T-helper 2 cell treated with Interferon-gamma antibody and Interleukin-4, amounts not matched to agents 100 ng/mL and 5 ng/mL, for 36 hours (primary cell): ENCODE measurements around the gene AFF1. TPM values are rescaled to one million over a fixed set of nuclear protein-coding genes. Genes with fewer than 3 reads are reported as not detected.

ENCODE experiments used
- intact Hi-C: fragments of 100-400 bp; cut with micrococcal nuclease; formaldehyde crosslinking; loops from one replicate; pipeline ENCODE4 v1.15.1; 2023
- total RNA-seq: library from RNA; stranded (reverse); gene quantifications from 2 replicates; pipeline ENCODE4 v1.2.3, GENCODE V29; 2022

The AFF1 gene
- total RNA-seq, 1 donor from 2014 or later = 68.5 TPM

DNA sequence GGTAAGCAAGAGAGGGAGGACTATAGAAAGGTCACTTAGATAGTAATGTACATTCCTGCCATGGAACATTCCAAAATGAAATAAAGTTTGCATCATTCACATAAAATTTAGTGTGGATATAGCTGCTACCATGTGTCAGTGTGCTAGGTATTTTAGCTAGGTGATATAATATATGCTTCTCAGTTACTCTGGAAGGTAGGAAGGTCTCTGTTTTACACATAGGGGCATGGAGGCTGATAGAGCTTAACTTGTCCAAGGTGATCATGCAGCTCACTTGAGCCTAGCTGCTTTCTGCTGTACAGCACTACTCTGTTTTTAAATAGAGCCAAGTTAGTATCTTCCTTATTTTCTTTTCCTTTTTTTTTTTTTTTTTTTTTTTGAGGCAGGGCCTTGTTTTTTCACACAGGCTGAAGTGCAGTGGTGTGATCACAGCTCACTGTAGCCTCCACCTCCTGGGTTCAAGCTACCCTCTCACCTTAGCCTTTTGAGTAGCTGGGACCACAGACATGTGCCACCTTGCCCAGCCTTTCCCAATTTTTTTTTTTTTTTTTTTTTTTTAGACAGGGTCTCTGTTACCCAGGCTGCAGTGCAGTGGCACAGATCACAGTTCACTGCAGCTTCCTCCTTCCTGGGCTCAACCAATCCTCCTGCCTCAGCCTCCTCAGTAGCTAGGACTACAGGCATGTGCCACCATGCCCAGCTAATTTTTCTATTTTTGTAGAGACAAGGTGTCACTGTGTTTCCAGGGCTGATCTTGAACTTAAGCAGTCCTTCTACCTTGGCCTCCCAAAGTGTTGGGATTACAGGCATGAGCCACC, 10.4 kb downstream of the AFF1 start:
- intact Hi-C loops = no loop called here

- intact Hi-C loops = loop anchor here (1.0 kb wide), 1 partner anchor 8 kb away; no protein-coding TSS in a partner anchor
Observed at GRCh38 chr4:86946868-86947500, 12.2 kb downstream of the AFF1 start.

- intact Hi-C loops = loop anchor here (1.0 kb wide), 1 partner anchor 8 kb away; no protein-coding TSS in a partner anchor
Observed at GRCh38 chr4:86947501-86948120, 12.8 kb downstream of the AFF1 start.

DNA sequence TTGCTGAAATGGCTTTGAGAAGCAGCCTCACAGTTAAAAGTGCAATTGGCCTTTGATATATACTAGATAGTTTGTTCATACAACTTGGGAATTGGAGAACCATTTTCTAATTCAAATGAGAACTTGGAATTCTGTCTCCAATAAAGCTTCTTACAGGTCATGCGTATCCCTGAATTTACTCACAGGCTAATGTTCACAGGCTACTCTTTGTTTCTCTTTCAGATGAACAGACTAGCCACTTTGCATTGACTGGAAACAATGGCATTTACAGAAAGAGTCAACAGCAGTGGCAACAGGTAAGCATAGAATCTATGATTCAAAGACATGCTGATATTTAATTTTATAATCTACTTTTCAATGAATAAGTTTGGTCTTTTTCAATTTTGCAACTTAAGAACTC, 13.5 kb downstream of the AFF1 start:
- intact Hi-C loops = no loop called here

DNA sequence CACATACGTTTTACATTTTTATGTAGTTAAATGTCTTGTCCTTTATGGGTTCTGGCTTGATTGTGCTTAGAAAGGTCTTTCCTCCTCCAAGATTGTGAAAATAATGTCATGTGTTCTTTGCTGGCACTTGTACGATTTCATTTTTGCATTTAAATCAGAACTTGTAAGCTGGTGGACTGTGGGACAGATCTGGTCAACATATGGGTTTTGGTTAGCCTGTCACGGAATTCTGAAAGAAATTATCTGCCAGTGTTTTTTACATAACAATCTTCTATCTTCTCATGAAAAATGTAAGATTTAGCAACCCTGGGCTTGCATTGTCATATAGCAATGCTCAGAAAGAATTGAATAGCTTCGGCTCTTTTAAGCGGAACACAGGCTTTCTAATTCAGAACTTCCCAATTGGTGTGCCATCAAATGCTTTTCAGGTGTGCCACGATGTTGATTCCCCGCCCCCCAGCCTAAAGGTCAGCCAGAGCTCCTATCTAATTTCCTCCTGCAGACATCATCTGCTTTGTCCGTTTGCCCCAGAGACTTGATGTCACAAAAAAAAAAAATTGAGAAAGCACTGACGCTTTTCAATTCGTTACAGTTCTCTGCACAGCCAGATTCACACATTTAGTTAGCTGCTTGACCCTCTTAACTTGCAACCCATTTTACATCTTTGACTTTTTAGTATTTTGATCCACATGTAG, 16.2 kb downstream of the AFF1 start:
- intact Hi-C loops = no loop called here

DNA sequence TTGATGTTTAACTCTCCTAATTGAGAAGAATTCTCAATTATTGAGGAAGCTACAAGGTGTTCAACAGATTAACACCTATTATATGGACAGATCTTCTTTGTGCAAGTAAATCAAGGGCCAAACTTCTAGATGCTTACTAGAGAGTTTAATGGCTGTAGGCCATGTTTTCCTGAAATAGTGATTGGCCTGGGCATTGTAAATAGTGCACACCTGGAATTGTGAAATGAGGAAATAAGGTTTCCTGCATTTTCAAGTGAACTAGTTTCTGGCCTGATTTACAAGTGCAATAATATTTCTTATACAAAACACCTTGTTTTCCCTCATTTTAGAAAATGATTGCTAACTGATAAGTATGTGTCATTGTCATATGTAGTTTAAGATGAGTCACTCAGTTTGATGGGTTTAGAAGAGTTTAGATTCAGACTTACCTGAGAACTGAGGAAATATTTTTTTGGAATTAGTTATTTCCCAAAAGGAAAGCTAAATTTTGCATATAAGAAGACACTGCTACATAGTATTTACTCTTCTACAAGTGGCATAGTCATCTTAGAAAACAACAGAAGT, 21.2 kb downstream of the AFF1 start:
- intact Hi-C loops = no loop called here

DNA sequence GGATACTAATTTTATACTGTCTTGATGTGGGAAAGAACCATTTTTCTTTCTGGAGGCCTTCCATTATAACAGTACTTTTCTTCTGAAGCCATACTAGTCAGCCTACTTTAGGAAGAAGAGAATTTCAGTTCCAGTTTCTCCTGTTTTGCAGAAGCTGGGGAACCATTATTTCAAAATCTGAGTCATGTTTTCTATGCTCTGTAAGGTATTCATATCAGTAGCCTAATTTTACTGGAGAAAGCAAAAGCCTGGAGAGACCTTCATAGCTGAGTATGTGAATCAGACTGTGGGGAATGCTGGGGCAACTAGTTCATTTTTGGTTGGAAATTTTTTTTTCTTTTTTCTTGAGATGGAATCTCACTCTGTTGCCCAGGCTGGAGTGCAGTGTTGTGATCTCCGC, 22.4 kb downstream of the AFF1 start:
- intact Hi-C loops = no loop called here

DNA sequence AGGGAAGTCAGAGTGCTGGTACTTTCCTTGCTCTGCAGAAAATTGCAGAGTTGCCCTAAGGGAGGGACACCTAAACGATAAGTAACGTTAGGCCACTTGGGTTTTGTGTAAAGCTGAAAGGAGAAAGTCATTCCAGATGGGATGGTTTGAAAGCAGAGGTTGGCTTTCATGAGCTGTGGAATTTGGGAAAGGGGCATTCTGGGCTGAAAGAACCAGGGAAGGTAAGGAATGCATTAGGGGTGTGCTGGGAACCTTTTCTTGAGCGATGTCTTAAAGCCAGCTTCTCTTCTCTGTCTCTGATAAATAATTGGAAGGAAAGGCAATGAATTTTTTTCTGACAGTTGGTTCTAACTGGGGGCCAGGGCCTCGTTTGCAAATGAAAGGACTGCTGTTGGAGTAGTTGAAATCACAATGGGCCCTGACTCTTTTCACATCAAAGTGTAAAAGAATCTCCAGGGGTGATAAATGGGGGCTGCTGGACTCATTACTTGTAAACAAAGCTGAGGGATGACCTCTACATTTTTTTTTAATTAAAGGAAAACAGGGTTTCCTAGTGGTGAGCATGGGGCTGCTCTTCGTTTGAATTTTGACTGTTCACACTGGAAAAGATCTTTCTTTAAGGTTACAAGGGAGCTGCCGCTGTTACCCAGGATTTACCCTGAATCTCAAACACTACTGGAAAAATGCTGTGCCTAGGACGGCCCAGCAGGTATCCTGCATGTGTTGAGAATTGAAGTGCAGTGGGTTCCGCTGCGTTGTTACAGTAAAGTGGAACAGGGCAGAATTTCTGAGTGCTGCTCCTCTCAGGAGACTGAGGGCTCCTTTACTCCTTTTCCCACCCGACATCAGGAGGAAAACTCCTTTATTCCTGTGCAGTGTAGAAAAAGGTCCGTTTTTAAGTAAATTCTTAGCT, 25.0 kb downstream of the AFF1 start:
- intact Hi-C loops = no loop called here

- intact Hi-C loops = no loop called here
Observed at GRCh38 chr4:86960557-86960961, 25.7 kb downstream of the AFF1 start.

- intact Hi-C loops = loop anchor here (1.0 kb wide), 1 partner anchor 25 kb away; no protein-coding TSS in a partner anchor
Observed at GRCh38 chr4:86961116-86961515, 26.3 kb downstream of the AFF1 start.

GRCh38 chr4:86961605-86962295, 26.9 kb downstream of the AFF1 start:
- intact Hi-C loops = loop anchor here (1.0 kb wide), 1 partner anchor 25 kb away; no protein-coding TSS in a partner anchor

GRCh38 chr4:86963697-86964096, 28.9 kb downstream of the AFF1 start:
- intact Hi-C loops = no loop called here

- intact Hi-C loops = no loop called here
Observed at GRCh38 chr4:86965019-86965976, 30.5 kb downstream of the AFF1 start.

DNA sequence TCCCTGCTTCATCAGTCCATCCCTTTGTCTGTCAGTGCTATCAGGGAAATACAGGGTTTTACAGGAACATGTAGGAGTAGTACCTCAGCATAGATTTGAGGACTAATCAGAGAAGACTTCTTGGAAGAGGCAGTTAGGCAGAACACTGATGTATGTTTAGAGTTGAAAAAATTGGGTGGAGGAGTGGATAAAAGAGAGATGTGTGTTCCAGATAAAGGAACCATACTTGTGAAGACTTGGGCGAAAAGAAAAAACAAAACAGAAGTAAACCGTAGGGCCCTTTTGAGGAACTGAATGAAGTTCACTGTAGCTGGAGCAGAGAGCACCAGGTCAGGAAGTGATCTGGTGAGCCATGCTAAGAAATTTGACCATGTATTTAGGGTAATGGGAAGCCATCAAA, 32.3 kb downstream of the AFF1 start:
- intact Hi-C loops = no loop called here

DNA sequence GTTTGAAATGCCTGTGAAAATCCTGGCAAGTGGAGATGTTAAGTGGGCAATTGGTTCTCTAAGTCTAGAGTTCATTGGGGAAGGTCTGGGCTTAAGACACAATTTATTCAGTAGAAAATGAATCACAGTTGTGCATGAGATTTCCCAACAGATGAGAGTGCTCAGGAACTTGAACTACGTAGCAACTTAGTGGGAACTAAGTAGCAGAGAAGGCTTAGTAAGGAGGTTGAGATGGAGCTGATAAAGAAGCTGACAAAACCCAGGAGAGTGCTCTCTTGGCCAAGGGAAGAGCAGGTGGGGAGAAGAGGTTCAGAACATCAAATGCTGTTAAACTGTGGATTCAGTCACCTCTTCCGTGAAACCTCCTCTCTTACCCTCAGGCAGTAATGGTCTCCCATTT, 33.0 kb downstream of the AFF1 start:
- intact Hi-C loops = no loop called here

DNA sequence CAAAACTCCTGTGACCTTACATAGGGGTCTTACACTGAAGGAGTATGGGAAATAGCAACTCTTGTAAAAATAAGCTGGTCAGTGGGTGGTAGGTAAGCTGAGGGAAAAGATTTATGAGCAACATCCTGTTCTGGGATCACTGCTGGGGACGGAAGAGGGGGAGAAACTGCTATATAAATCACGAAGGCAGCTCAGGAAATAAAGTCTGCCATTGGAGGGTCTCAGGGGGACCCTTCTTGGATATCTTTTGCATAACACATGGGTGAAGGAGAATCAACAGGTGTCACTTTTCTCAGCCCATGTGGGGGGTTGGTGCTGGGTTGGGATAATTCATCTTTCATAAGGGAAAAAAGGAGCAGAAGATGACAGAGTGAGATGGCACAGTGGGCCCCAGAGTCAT, 33.7 kb downstream of the AFF1 start:
- intact Hi-C loops = no loop called here

DNA sequence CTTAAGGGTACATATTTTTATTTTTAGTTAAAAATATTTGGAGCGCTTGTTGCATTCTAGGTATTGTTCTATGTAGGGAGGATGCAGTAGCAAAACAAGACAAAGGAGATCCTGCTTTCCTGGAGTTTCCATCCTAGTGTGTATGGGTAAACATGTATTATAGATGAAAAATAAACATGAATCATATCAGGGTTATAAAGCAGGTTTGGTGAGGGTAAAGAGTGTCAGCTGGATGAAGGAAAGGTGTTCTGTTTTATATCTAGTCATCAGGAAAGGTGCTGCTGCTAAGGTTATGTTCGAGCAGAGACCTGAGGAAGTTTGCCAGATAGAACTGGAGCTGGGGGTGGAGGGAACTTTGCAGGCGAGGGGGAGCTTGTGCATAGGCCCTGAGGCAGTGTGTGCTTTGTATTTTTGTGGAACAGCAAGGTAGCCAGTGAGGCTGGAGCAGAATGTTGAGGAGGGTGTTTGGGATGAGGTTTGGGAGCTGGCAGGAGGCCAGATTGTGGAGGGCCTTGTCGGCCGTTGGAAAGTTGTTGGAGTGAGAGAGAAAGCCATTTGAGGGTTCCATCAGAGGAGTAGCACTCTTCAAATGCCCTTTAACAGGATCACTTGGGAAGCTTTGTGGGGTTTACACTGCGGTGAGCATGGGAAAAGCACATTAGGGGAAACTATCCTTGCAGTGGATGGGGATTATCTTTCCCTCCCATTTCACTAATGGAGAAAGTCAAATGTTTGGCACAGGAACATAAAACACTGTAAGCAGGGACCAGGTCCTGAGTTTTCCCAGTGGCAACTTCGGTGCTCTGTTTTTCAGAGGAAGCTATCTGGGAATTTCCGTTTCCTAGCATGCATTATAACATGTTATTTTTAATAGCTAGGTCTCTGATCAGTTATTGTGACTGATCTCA, 35.9 kb downstream of the AFF1 start:
- intact Hi-C loops = no loop called here

GRCh38 chr4:86971355-86971683, 36.5 kb downstream of the AFF1 start:
- intact Hi-C loops = no loop called here
